Endothelial cell (in vitro differentiated cells): ENCODE data around the gene NOL4L. TPM values are rescaled to one million over a fixed set of nuclear protein-coding genes. Genes with fewer than 3 reads are reported as not detected.

Experiments used
- DNase-seq: peaks from one replicate; pipeline ENCODE4 v3.0.0; 2021; ENCODE audit warnings: low spot score
- H3K27ac Mint-ChIP-seq: one replicate; pipeline ENCODE4 v1.8.0; 2021; ENCODE audit warnings: mixed read lengths, inconsistent platforms; ENCODE audit not compliant: unreplicated experiment
- H3K27me3 Mint-ChIP-seq: one replicate; pipeline ENCODE4 v1.8.0; 2021; ENCODE audit warnings: mild to moderate bottlenecking, moderate library complexity, mixed read lengths, inconsistent platforms; ENCODE audit not compliant: unreplicated experiment
- H3K36me3 Mint-ChIP-seq: one replicate; pipeline ENCODE4 v1.8.0; 2021; ENCODE audit warnings: mild to moderate bottlenecking, low read depth, mixed read lengths, inconsistent platforms; ENCODE audit not compliant: unreplicated experiment
- H3K4me1 Mint-ChIP-seq: one replicate; pipeline ENCODE4 v1.8.0; 2021; ENCODE audit warnings: mild to moderate bottlenecking, mixed read lengths, inconsistent platforms; ENCODE audit not compliant: unreplicated experiment
- H3K4me3 Mint-ChIP-seq: one replicate; pipeline ENCODE4 v1.8.0; 2021; ENCODE audit warnings: mild to moderate bottlenecking, mixed read lengths, inconsistent platforms; ENCODE audit not compliant: unreplicated experiment
- H3K9me3 Mint-ChIP-seq: one replicate; pipeline ENCODE4 v1.8.0; 2021; ENCODE audit warnings: mixed read lengths, inconsistent platforms; ENCODE audit not compliant: unreplicated experiment
- CTCF ChIP-seq: fragments of 200-600 bp; sonication (generic); IDR thresholded peaks from one replicate; pipeline ENCODE4 v1.5.0; 2021; ENCODE audit warnings: antibody characterized with exemption; ENCODE audit not compliant: unreplicated experiment
- total RNA-seq: library from RNA; stranded (reverse); fragmentation: NEBNext Ultra II Directional; extraction: Animal tissue kit (Norgen Biotek cat#: 25700); gene quantifications from one replicate; pipeline ENCODE4 v1.2.1, GENCODE V29; 2021; ENCODE audit not compliant: unreplicated experiment

Gene NOL4L
- total RNA-seq, 1 donor from 2014 or later, result 150 TPM

DNA sequence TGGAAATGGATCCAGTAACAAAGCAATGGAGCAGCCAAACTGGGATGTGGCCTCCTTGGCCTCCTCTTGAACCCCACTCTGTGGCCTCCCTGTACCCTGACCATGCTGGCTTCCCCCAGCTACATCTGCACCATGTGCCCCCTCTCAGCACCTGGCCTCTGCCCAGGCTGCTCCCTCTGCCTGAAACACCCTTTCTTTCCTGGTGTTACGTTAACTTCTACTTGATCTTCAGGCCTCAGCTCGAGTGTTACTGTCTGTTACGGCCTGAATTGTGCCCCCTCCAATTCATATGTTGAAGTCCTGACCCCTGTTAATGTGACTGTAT lies 30.2 kb downstream of the NOL4L start:
- H3K27ac Mint-ChIP-seq, result no peak overlapping the region
- H3K4me1 Mint-ChIP-seq, result peaks cover 2% of the 10 kb centered on the region
- DNase-seq, result no peak
- H3K4me3 Mint-ChIP-seq, result no peak overlapping the region
- TF ChIP-seq CTCF, result no peak
- H3K9me3 Mint-ChIP-seq, result no peaks in the 10 kb centered on the region
- H3K27me3 Mint-ChIP-seq, result peaks cover 4% of the 10 kb centered on the region
- H3K36me3 Mint-ChIP-seq, result peaks cover 3% of the 10 kb centered on the region

DNA sequence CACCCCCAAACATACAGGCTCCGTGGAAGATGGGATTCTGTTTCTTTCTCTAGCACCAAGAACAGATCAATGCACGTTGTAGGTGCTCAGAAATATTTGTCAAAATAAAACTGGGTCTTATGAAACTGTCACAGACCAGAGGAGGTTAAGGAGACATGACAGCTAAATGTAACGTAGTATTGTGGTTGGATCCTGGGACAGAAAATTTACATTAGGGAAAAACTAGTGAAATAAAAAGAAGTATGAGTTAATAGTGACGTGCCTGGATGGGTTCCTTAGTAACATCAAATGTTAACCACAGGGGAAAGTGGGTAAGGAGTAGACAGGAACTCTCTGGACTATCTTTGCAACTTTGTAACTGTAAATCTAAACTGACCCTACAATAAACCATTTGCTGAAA lies 31.5 kb downstream of the NOL4L start:
- Mint-ChIP-seq H3K27me3 (peaks cover 2% of the 10 kb centered on the region), H3K27ac (no peak overlapping the region), H3K36me3 (peaks cover 3% of the 10 kb centered on the region), H3K4me1 (peaks cover 2% of the 10 kb centered on the region), H3K9me3 (no peaks in the 10 kb centered on the region), H3K4me3 (no peak overlapping the region)
- no peak for TF ChIP-seq CTCF
- DNase-seq, result no peak

DNA sequence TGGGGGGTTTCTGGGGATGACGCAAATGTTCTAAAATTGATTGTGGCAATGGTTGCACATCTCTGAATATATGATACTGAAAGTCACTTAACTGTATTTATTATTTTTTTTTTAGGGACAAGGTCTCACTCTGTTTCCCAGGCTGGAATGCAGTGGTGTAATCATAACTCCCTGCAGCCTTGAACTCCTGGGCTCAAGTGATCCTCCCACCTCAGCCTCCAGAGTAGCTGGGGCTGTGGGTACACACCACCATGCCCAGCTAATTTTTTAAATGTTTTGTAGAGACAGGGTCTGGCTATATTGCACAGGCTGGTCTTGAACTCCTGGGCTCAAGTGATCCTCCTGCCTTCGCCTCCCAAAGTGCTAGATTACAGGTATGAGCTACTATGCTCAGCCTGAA lies 33.4 kb downstream of the NOL4L start:
- Mint-ChIP-seq H3K36me3 (peaks cover 3% of the 10 kb centered on the region), H3K9me3 (no peaks in the 10 kb centered on the region), H3K4me3 (no peak overlapping the region), H3K4me1 (peaks cover 5% of the 10 kb centered on the region), H3K27ac (no peak overlapping the region), H3K27me3 (peaks cover 2% of the 10 kb centered on the region)
- TF ChIP-seq CTCF, result no peak
- DNase-seq, result no peak

DNA sequence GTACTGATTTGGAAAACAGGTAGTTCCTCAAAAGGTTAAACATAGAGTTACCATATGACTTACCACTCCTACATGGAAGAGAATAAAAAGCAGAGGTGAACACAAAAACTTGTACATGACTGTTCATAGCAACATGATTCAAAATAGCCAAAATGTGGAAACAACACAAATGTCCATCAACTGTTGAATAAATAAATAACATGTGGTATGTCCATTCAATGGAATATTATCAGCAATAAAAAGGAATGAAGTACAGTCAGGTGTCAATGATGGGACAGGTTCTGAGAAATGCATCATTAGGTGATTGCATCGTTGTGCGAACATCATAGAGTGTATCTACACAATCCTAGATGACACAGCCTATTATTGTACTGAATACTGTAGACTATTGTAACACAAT lies 35.3 kb downstream of the NOL4L start:
- Mint-ChIP-seq H3K4me3 (no peak overlapping the region), H3K27me3 (peaks cover 3% of the 10 kb centered on the region), H3K27ac (no peak overlapping the region), H3K4me1 (peaks cover 5% of the 10 kb centered on the region), H3K9me3 (no peaks in the 10 kb centered on the region), H3K36me3 (no peaks in the 10 kb centered on the region)
- DNase-seq, result no peak
- no peak for TF ChIP-seq CTCF

DNA sequence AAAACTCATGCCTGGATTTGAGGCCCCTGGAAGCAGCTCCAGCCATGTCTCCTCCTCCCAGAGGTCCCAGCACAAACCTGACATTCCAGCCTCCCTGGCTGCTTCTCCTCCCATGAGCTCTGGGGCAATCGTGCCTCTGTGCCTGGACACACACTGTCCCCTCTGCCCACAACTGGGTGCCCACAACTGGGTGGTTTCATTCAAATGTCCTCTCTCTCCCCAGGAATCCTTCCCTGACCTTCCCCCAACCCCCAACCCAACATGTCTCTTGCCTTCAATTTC lies 37.4 kb downstream of the NOL4L start:
- no peak for TF ChIP-seq CTCF
- Mint-ChIP-seq H3K9me3 (no peaks in the 10 kb centered on the region), H3K27ac (no peak overlapping the region), H3K27me3 (peaks cover 6% of the 10 kb centered on the region), H3K36me3 (no peaks in the 10 kb centered on the region), H3K4me3 (no peak overlapping the region), H3K4me1 (peaks cover 3% of the 10 kb centered on the region)
- DNase-seq, result no peak
